Spleen (tissue), 11 donors: Measurements from ENCODE around the gene SEMA3F. TPM values are rescaled to one million over a fixed set of nuclear protein-coding genes. Genes with fewer than 3 reads are reported as not detected.

Source experiments
- DNase-seq: peaks from one replicate; pipeline ENCODE4 v3.0.0-alpha.2; 2020
- H3K27ac ChIP-seq, 8 donors: fragments of 200-600 bp; sonication (generic) in 7 of 8; 1 replicate in 4 of 8; 2 replicates in 4 of 8; pipeline versions ENCODE4 v1.5.0 to v1.8.0; 2016 to 2021; ENCODE audit warnings: inconsistent platforms in 4 of 8, mild to moderate bottlenecking in 4 of 8, moderate library complexity in 1 of 8
- H3K27me3 ChIP-seq, 7 donors: fragments of 200-600 bp; sonication (generic) in 6 of 7; replicated peaks in 1 of 7; 1 replicate in 4 of 7; 2 replicates in 3 of 7; pipeline versions ENCODE4 v1.5.0 to v1.8.0; 2016 to 2021; ENCODE audit warnings: inconsistent platforms in 3 of 7, mild to moderate bottlenecking in 1 of 7
- H3K36me3 ChIP-seq, 6 donors: fragments of 200-600 bp; sonication (generic) in 5 of 6; 1 replicate in 4 of 6; 2 replicates in 2 of 6; pipeline versions ENCODE4 v1.5.0 to v1.8.0; 2016 to 2021; ENCODE audit warnings: inconsistent platforms in 2 of 6
- H3K4me1 ChIP-seq, 6 donors: fragments of 200-600 bp; sonication (generic) in 5 of 6; 1 replicate in 3 of 6; 2 replicates in 3 of 6; pipeline versions ENCODE4 v1.5.0 to v1.8.0; 2016 to 2021; ENCODE audit warnings: inconsistent platforms in 3 of 6
- H3K4me3 ChIP-seq, 8 donors: fragments of 200-600 bp; sonication (generic) in 7 of 8; 1 replicate in 4 of 8; 2 replicates in 4 of 8; pipeline versions ENCODE4 v1.5.0 to v1.8.0; 2016 to 2021; ENCODE audit warnings: inconsistent platforms in 4 of 8, mild to moderate bottlenecking in 4 of 8, moderate library complexity in 2 of 8
- H3K9me3 ChIP-seq, 8 donors: fragments of 200-600 bp; sonication (generic) in 7 of 8; 1 replicate in 4 of 8; 2 replicates in 4 of 8; pipeline versions ENCODE4 v1.5.0 to v1.8.0; 2016 to 2021; ENCODE audit warnings: inconsistent platforms in 4 of 8
- POLR2A ChIP-seq, 3 donors: fragments of 450-650 bp; IDR thresholded peaks; one replicate each; pipeline ENCODE4 v1.5.1; 2017; ENCODE audit warnings: antibody characterized with exemption in 3 of 3, mild to moderate bottlenecking in 1 of 3
- POLR2AphosphoS5 ChIP-seq, 3 donors: sonication (generic); formaldehyde crosslinking; IDR thresholded peaks; one replicate each; pipeline ENCODE4 v1.5.1; 2017; ENCODE audit warnings: antibody characterized with exemption in 3 of 3
- WGBS, 5 donors: extraction: QIAGEN DNeasy Blood & Tissue Kit in 3 of 5; methylation state at CpG; one replicate each; pipeline versions ENCODE4 v1.1.5 to v1.1.7; 2013 to 2018; 5-methylcytosine and 5-hydroxymethylcytosine counted together
- intact Hi-C: fragments of 100-400 bp; cut with DNase I; formaldehyde crosslinking; loops from one replicate; pipeline ENCODE4 v1.15.0; 2023; ENCODE audit warnings: low total_unique reads
- polyA plus RNA-seq, 3 donors: library from polyadenylated mRNA; stranded (reverse); fragments of 200-250 nt; gene quantifications; one replicate each; pipeline ENCODE4 v1.2.1, GENCODE V29; 2013
- total RNA-seq, 7 donors: library from RNA; depleted of rRNA in 3 of 7; stranded (reverse); fragments of >200 nt in 3 of 7; fragmentation: NEBNext Ultra II Directional in 4 of 7; extraction: Animal tissue kit (Norgen Biotek cat#: 25700) in 4 of 7; gene quantifications; one replicate each; pipeline versions ENCODE4 v1.1.0 to v1.2.1, GENCODE V29; 2016 to 2021
- TF ChIP-seq, protein P1 (sequence below), 11 experiments: fragments of 200-600 bp in 7 of 11; fragments of 450-650 bp in 4 of 11; sonication (generic) in 4 of 11; IDR thresholded peaks in 8 of 11; conservative IDR thresholded peaks in 3 of 11; 1 replicate in 7 of 11; 2 replicates in 4 of 11; pipeline versions ENCODE4 v1.4.0 to v1.8.0; 2016 to 2021; ENCODE audit warnings: antibody characterized with exemption in 11 of 11, inconsistent platforms in 4 of 11, mild to moderate bottlenecking in 1 of 11
- donor health status: healthy with polysubstance abuse.
- donor health status: DM: no; HTN: no; CAD: no; lungs with moderate emphysema.
- donor health status: DM: no; HTN: no; CAD: no.
- donor health status: Bipolar disorder and iron deficiency.
- donor health status: healthy.
- donor health status: DM: no; HTN: no; CAD: no.
- donor health status: DM: yes; HTN: yes; CAD: no.

Gene SEMA3F
- total and polyA plus RNA-seq, 10 donors, result 16.9 to 205 (median 77.9) TPM

DNA sequence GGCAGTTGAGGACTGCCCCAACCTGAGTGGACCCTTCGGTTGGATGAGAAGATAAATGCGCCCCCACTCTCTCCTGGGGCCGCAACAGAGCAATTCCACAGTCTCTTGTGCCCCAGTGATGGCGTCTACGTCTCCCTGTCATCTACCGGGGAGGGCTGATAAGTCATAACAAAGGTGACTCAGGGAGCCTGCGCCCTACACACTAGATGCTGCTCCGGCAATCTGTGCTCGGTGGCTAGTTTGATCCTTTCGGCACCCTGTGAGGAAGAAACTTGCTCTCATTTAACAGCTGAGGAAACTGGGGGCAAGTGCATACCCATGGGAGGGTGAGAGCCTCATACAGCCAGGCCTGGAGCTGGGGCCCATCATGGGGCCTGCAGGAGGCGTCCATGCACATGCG lies 14.1 kb upstream of the SEMA3F start:
- H3K9me3 ChIP-seq, result no peaks in the 10 kb centered on the region
- no peak overlapping the region for H3K4me3 ChIP-seq
- 92 to 97% (median 93%) methylated on average over 9 to 12 of the region's 12 CpGs for WGBS, 5 donors
- no peaks in the 10 kb centered on the region for H3K27me3 ChIP-seq
- no peak overlapping the region for H3K27ac ChIP-seq
- intact Hi-C loops, result no loop called here
- no peak for DNase-seq
- TF ChIP-seq POLR2A (IDR thresholded peaks at IDR 0.05), result no peak
- TF ChIP-seq, protein P1, sequence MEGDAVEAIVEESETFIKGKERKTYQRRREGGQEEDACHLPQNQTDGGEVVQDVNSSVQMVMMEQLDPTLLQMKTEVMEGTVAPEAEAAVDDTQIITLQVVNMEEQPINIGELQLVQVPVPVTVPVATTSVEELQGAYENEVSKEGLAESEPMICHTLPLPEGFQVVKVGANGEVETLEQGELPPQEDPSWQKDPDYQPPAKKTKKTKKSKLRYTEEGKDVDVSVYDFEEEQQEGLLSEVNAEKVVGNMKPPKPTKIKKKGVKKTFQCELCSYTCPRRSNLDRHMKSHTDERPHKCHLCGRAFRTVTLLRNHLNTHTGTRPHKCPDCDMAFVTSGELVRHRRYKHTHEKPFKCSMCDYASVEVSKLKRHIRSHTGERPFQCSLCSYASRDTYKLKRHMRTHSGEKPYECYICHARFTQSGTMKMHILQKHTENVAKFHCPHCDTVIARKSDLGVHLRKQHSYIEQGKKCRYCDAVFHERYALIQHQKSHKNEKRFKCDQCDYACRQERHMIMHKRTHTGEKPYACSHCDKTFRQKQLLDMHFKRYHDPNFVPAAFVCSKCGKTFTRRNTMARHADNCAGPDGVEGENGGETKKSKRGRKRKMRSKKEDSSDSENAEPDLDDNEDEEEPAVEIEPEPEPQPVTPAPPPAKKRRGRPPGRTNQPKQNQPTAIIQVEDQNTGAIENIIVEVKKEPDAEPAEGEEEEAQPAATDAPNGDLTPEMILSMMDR (IDR thresholded peaks at IDR 0.05 in 8 of 11, conservative IDR thresholded peaks at IDR 0.05 in 3 of 11), result no peak
- no peak for TF ChIP-seq POLR2AphosphoS5 (IDR thresholded peaks at IDR 0.05)
- H3K36me3 ChIP-seq, result no peaks in the 10 kb centered on the region
- H3K4me1 ChIP-seq, result peaks cover 7 to 24% (median 14%) of the 10 kb centered on the region in 6 donors

GRCh38 chr3:50146316-50146901 lies 8.7 kb upstream of the SEMA3F start:
- TF ChIP-seq POLR2AphosphoS5 (IDR thresholded peaks at IDR 0.05) (no peak), POLR2A (IDR thresholded peaks at IDR 0.05) (no peak)
- TF ChIP-seq, protein P1 (IDR thresholded peaks at IDR 0.05 in 8 of 11, conservative IDR thresholded peaks at IDR 0.05 in 3 of 11), result no peak
- H3K4me1 ChIP-seq, result peaks cover 0 to 20% (median 12%) of the 10 kb centered on the region in 6 donors
- DNase-seq, result no peak
- no peaks in the 10 kb centered on the region for H3K27me3 ChIP-seq
- no peaks in the 10 kb centered on the region for H3K9me3 ChIP-seq
- intact Hi-C loops, result no loop called here
- no peak overlapping the region for H3K4me3 ChIP-seq
- 81 to 95% (median 90%) methylated on average over 3 of the region's 3 CpGs for WGBS, 5 donors
- H3K36me3 ChIP-seq, result no peaks in the 10 kb centered on the region
- H3K27ac ChIP-seq, result no peak overlapping the region

DNA sequence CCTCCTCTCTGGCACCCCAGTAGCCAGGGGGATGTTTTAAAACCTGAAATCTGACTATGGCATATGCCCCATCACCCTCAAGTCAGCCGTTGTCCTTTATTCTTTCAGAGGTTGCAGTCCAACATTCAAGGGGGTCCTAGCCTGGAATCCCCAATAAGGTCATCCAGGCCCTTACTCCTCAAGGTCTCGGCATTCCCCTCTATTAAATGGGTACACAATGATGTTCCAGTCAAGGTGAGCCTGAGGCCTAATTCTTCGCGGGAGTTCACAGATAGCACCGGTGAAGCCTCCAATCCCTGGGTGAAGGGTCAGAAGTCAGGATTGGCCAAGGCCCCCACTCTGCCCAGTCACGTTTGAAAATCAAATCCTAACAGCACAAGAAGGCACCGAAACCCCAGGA lies 8.1 kb upstream of the SEMA3F start:
- TF ChIP-seq POLR2AphosphoS5 (IDR thresholded peaks at IDR 0.05), result no peak
- TF ChIP-seq, protein P1 (IDR thresholded peaks at IDR 0.05 in 8 of 11, conservative IDR thresholded peaks at IDR 0.05 in 3 of 11), result no peak
- no peak for TF ChIP-seq POLR2A (IDR thresholded peaks at IDR 0.05)
- H3K27ac ChIP-seq, result no peak overlapping the region
- intact Hi-C loops, result no loop called here
- no peak for DNase-seq
- no peak overlapping the region for H3K4me3 ChIP-seq
- H3K9me3 ChIP-seq, result no peaks in the 10 kb centered on the region
- 84 to 97% (median 94%) methylated on average over 6 to 7 of the region's 7 CpGs for WGBS, 5 donors
- H3K4me1 ChIP-seq, result peaks cover 0 to 26% (median 13%) of the 10 kb centered on the region in 6 donors
- no peaks in the 10 kb centered on the region for H3K36me3 ChIP-seq
- no peaks in the 10 kb centered on the region for H3K27me3 ChIP-seq

- no peak for TF ChIP-seq POLR2AphosphoS5 (IDR thresholded peaks at IDR 0.05)
- no peak for TF ChIP-seq POLR2A (IDR thresholded peaks at IDR 0.05)
- TF ChIP-seq, protein P1 (IDR thresholded peaks at IDR 0.05 in 8 of 11, conservative IDR thresholded peaks at IDR 0.05 in 3 of 11), result no peak
- H3K27me3 ChIP-seq, result no peaks in the 10 kb centered on the region
- no peak overlapping the region for H3K27ac ChIP-seq
- peaks cover 0 to 30% (median 15%) of the 10 kb centered on the region in 6 donors for H3K4me1 ChIP-seq
- H3K9me3 ChIP-seq, result no peaks in the 10 kb centered on the region
- no peak for DNase-seq
- 84 to 95% (median 90%) methylated on average over 2 of the region's 2 CpGs for WGBS, 5 donors
- H3K4me3 ChIP-seq, result no peak overlapping the region
- no peaks in the 10 kb centered on the region for H3K36me3 ChIP-seq
- intact Hi-C loops, result no loop called here
Measured at GRCh38 chr3:50147447-50147846, 7.7 kb upstream of the SEMA3F start.
